Gastroesophageal sphincter (tissue), 3 donors: ENCODE results near the gene PRKN.

Source experiments
- POLR2A ChIP-seq, 2 donors: fragments of 450-650 bp; IDR thresholded peaks; one replicate each; pipeline ENCODE4 v1.6.1; 2017; ENCODE audit warnings: antibody characterized with exemption in 2 of 2, mild to moderate bottlenecking in 2 of 2, moderate library complexity in 1 of 2
- TF ChIP-seq, protein P1 (sequence below), 4 experiments: fragments of 200-600 bp in 2 of 4; fragments of 450-650 bp in 2 of 4; sonication (generic) in 1 of 4; IDR thresholded peaks; one replicate each; pipeline ENCODE4 v1.5.1; 2017 to 2019; ENCODE audit warnings: antibody characterized with exemption in 4 of 4, mild to moderate bottlenecking in 2 of 4, moderate library complexity in 2 of 4

DNA sequence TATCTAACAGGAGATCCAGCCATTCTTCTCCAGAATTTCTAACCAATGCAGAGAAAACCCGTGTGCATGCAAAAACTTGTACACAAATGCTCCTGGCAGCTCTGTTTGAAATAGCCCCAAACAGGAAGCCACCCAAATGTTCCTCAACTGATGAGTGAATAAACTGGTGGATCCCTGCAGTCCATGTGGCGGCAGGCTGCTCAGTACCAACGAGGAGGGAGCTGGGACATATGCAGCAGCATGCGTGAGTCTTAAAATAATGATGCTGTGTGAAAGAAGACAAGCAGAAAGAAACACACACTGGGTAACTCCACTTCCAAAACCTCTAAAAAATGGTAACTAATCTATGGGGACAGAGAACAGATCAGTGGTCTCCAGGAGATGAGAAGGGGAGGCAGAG, 911.6 kb downstream of the PRKN start:
- TF ChIP-seq POLR2A (IDR thresholded peaks at IDR 0.05): no peak
- TF ChIP-seq, protein P1, sequence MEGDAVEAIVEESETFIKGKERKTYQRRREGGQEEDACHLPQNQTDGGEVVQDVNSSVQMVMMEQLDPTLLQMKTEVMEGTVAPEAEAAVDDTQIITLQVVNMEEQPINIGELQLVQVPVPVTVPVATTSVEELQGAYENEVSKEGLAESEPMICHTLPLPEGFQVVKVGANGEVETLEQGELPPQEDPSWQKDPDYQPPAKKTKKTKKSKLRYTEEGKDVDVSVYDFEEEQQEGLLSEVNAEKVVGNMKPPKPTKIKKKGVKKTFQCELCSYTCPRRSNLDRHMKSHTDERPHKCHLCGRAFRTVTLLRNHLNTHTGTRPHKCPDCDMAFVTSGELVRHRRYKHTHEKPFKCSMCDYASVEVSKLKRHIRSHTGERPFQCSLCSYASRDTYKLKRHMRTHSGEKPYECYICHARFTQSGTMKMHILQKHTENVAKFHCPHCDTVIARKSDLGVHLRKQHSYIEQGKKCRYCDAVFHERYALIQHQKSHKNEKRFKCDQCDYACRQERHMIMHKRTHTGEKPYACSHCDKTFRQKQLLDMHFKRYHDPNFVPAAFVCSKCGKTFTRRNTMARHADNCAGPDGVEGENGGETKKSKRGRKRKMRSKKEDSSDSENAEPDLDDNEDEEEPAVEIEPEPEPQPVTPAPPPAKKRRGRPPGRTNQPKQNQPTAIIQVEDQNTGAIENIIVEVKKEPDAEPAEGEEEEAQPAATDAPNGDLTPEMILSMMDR (IDR thresholded peaks at IDR 0.05): no peak
